Activated T-helper 1 cell treated with anti-CD3 and anti-CD28 coated beads, Interleukin-12 subunit alpha, Interleukin-12 subunit beta, Interleukin-2, Interleukin-4 antibody, amounts not matched to agents 30 ng/mL and 10 ng/mL and 1 ng/mL, durations not matched to agents 14 hours and 24 hours and 36 hours (primary cell): ENCODE measurements around the gene NTN1. TPM values are rescaled to one million over a fixed set of nuclear protein-coding genes. Genes with fewer than 3 reads are reported as not detected.
"Not testable (repeated sequence)": the region's sequence is repeated elsewhere in the genome, so short reads cannot be mapped to it uniquely, and the experiment has no call there.

Experiments
- DNase-seq: peaks from one replicate; pipeline ENCODE4 v3.0.0; 2021; ENCODE audit warnings: low spot score
- H3K27ac Mint-ChIP-seq: one replicate; pipeline ENCODE4 v1.8.0; 2021; ENCODE audit warnings: mild to moderate bottlenecking, mixed read lengths
- H3K27me3 Mint-ChIP-seq: one replicate; pipeline ENCODE4 v1.8.0; 2022; ENCODE audit warnings: mild to moderate bottlenecking, moderate library complexity, mixed read lengths; ENCODE audit not compliant: insufficient read depth
- H3K36me3 Mint-ChIP-seq: one replicate; pipeline ENCODE4 v1.8.0; 2021; ENCODE audit warnings: low read depth, mixed read lengths
- H3K4me1 Mint-ChIP-seq: one replicate; pipeline ENCODE4 v1.8.0; 2021; ENCODE audit warnings: low read depth, mixed read lengths
- H3K4me3 Mint-ChIP-seq: one replicate; pipeline ENCODE4 v1.8.0; 2021; ENCODE audit warnings: mild to moderate bottlenecking, moderate library complexity, mixed read lengths
- H3K9me3 Mint-ChIP-seq: one replicate; pipeline ENCODE4 v1.8.0; 2021; ENCODE audit warnings: mixed read lengths
- intact Hi-C: fragments of 100-400 bp; cut with micrococcal nuclease; formaldehyde crosslinking; loops from one replicate; pipeline ENCODE4 v1.15.1; 2024
- total RNA-seq: library from RNA; stranded (reverse); gene quantifications from 2 replicates; pipeline ENCODE4 v1.2.3, GENCODE V29; 2022

NTN1 gene
- total RNA-seq, 1 donor from 2014 or later, result 0.34 TPM

- intact Hi-C loops, result no loop called here
- H3K9me3 Mint-ChIP-seq, result no peaks in the 10 kb centered on the region
- no peak overlapping the region for H3K4me3 Mint-ChIP-seq
- H3K27ac Mint-ChIP-seq, result no peak overlapping the region
- peaks cover 1% of the 10 kb centered on the region for H3K27me3 Mint-ChIP-seq
- no peaks in the 10 kb centered on the region for H3K4me1 Mint-ChIP-seq
- H3K36me3 Mint-ChIP-seq, result no peaks in the 10 kb centered on the region
- no peak for DNase-seq
Observed at GRCh38 chr17:9132944-9133610, 111.8 kb downstream of the NTN1 start.

GRCh38 chr17:9138161-9138717 is 116.9 kb downstream of the NTN1 start:
- H3K9me3 Mint-ChIP-seq, result no peaks in the 10 kb centered on the region
- H3K4me3 Mint-ChIP-seq, result no peak overlapping the region
- H3K27me3 Mint-ChIP-seq, result peaks cover 1% of the 10 kb centered on the region
- H3K27ac Mint-ChIP-seq, result no peak overlapping the region
- no peaks in the 10 kb centered on the region for H3K4me1 Mint-ChIP-seq
- H3K36me3 Mint-ChIP-seq, result no peaks in the 10 kb centered on the region
- DNase-seq, result no peak
- intact Hi-C loops, result no loop called here

DNA sequence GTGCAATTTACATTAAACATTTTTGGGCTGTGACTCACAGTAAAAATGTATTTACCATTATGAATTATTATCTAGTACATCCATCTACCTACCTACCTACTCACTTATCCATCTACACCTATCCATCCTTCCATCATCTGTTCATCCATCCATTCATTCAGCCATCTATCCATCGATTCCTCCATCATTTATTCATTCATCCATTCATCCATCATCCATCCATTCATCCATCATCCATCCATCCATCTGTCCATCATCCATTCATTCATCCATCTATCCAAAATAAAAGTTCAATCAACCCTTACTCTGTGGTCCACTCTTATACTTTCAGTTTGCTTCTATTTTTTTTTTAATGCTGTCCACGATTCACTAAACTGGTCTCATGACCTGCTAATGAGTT is 118.4 kb downstream of the NTN1 start:
- intact Hi-C loops, result no loop called here
- no peak overlapping the region for H3K4me3 Mint-ChIP-seq
- no peaks in the 10 kb centered on the region for H3K4me1 Mint-ChIP-seq
- no peak overlapping the region for H3K27ac Mint-ChIP-seq
- H3K36me3 Mint-ChIP-seq, result no peaks in the 10 kb centered on the region
- no peak for DNase-seq
- H3K9me3 Mint-ChIP-seq, result no peaks in the 10 kb centered on the region
- H3K27me3 Mint-ChIP-seq, result peaks cover 1% of the 10 kb centered on the region

GRCh38 chr17:9140550-9141424 is 119.5 kb downstream of the NTN1 start:
- Mint-ChIP-seq H3K36me3 (no peaks in the 10 kb centered on the region), H3K27ac (no peak overlapping the region), H3K27me3 (no peaks in the 10 kb centered on the region), H3K9me3 (no peaks in the 10 kb centered on the region), H3K4me1 (no peaks in the 10 kb centered on the region), H3K4me3 (no peak overlapping the region)
- intact Hi-C loops, result no loop called here
- no peak for DNase-seq

GRCh38 chr17:9141425-9141753 is 120.1 kb downstream of the NTN1 start:
- Mint-ChIP-seq H3K27me3 (no peaks in the 10 kb centered on the region), H3K9me3 (no peaks in the 10 kb centered on the region), H3K36me3 (no peaks in the 10 kb centered on the region), H3K4me3 (no peak overlapping the region), H3K4me1 (no peaks in the 10 kb centered on the region), H3K27ac (no peak overlapping the region)
- intact Hi-C loops, result no loop called here
- DNase-seq, result no peak

DNA sequence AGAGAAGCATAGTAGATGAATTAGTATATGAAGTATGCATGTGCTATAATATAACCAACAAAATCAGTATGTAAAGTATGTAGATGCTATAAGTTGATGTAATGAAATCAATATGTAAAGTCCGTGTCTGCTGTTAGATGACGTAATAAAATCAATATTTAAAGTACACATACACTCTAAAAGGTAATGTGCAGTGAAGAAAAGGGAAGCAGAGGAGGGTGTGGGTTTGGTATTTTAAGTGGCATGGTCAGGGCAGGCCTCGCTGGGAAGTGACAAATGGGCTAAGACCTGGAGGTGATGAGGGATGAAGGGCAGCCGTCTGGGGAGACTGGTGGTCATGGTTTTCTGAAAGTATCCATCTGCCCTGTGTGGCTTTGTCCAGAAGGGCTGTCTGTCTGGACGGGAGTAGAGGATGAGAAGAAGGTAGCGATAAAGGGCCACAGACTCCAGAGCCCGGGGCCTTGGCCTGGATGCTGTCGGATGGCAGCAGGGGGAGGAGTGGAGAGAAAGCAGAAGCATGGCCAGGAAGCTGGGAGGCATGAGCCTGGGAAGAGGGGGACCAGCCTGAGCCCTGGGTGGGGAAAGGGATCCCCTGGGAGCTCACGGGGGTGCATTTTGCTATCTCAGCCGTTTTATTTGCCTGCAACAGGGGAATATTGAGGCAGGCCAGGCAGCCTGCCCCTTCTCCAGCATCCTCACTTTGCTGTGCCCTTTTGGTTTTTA is 121.6 kb downstream of the NTN1 start:
- no peak for DNase-seq
- no peaks in the 10 kb centered on the region for H3K36me3 Mint-ChIP-seq
- H3K27ac Mint-ChIP-seq, result no peak overlapping the region
- H3K9me3 Mint-ChIP-seq, result no peaks in the 10 kb centered on the region
- intact Hi-C loops, result no loop called here
- no peaks in the 10 kb centered on the region for H3K4me1 Mint-ChIP-seq
- H3K4me3 Mint-ChIP-seq, result no peak overlapping the region
- no peaks in the 10 kb centered on the region for H3K27me3 Mint-ChIP-seq

DNA sequence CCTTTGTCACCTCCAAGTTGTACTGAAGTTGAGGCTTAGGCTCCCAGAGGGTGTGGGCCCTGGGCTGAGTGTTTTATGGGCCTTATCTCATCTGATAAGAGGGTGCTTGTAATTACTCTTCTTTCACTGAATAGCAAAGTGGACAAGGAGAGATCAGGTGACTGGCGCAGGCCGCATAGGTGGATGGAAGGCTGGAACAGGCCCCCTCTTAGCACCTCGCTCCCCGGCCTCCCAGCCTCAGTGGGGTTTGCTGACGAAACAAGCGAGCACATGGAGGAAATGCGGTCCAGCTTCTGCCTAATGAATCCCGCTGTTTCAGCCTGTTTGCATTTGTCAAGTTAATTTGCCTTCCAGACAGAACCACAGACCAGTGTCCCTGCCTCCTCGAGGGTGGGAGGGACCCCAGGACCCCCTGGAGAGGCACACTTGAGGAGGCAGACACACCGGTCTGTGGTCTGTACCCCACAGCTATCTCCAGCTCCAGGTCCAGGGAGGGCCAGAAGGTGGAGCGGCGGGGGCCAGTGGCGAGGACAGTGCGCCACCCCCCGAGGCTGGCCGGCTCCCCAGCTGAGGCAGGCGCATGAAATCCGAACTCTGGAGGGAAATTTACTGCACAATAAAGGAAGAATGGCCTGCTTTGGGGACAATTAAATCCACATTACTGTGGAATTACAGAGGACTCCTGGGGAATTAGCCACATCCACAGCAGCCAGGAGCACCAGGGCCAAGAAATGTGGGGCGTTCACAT is 123.4 kb downstream of the NTN1 start:
- peaks cover 6% of the 10 kb centered on the region for H3K27me3 Mint-ChIP-seq
- H3K27ac Mint-ChIP-seq, result no peak overlapping the region
- H3K36me3 Mint-ChIP-seq, result no peaks in the 10 kb centered on the region
- no peaks in the 10 kb centered on the region for H3K9me3 Mint-ChIP-seq
- no peaks in the 10 kb centered on the region for H3K4me1 Mint-ChIP-seq
- H3K4me3 Mint-ChIP-seq, result no peak overlapping the region
- intact Hi-C loops, result no loop called here
- DNase-seq, result no peak

- no peak for DNase-seq
- Mint-ChIP-seq H3K4me3 (no peak overlapping the region), H3K27me3 (peaks cover 8% of the 10 kb centered on the region)
Observed at GRCh38 chr17:9146064-9146463, 124.8 kb downstream of the NTN1 start.

DNA sequence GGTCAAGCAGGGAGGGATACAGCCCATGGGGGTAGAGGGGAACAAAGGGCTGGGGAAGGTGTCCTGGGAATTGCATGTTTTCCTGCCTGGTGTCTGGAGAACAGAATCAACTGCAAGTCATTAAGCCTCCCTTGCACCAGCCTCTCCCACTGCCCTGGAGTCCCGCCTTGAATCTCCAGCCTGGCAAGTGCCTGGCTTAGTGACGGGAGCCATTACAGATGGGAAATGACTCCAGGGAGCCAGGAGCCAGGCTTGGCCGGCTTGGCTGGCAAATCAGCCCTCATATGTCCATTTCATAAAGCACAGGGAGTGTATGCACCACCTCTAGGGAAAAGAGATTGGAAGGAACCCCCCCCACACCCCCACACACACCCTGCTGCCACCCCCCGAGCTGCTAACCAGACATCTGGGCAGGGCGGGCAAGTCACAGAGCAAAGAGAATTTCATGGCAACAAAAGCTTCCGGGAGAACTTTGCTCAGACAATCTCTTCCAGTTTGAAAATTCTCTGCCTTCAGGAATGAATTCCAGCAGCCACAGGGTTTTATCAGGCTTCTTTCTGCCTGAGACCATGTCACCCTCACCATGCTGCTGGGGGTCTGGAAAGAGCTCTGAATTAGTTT is 127.7 kb downstream of the NTN1 start:
- DNase-seq, result no peak
- no peaks in the 10 kb centered on the region for H3K4me1 Mint-ChIP-seq

More at GRCh38 chr17:9146064-9146463, 124.8 kb downstream of the NTN1 start:
- Mint-ChIP-seq H3K36me3 (no peaks in the 10 kb centered on the region), H3K9me3 (no peaks in the 10 kb centered on the region), H3K27ac (no peak overlapping the region), H3K4me1 (no peaks in the 10 kb centered on the region)
- intact Hi-C loops, result no loop called here

GRCh38 chr17:9150446-9151090 is 129.3 kb downstream of the NTN1 start:
- Mint-ChIP-seq H3K27me3 (peaks cover 12% of the 10 kb centered on the region), H3K27ac (no peak overlapping the region), H3K4me3 (no peak overlapping the region), H3K4me1 (no peaks in the 10 kb centered on the region), H3K9me3 (no peaks in the 10 kb centered on the region), H3K36me3 (no peaks in the 10 kb centered on the region)
- no peak for DNase-seq
- intact Hi-C loops, result no loop called here

More for the DNA sequence above, 127.7 kb downstream of the NTN1 start:
- intact Hi-C loops, result no loop called here
- no peaks in the 10 kb centered on the region for H3K9me3 Mint-ChIP-seq
- H3K4me3 Mint-ChIP-seq, result no peak overlapping the region
- no peak overlapping the region for H3K27ac Mint-ChIP-seq
- peaks cover 8% of the 10 kb centered on the region for H3K27me3 Mint-ChIP-seq
- H3K36me3 Mint-ChIP-seq, result no peaks in the 10 kb centered on the region

DNA sequence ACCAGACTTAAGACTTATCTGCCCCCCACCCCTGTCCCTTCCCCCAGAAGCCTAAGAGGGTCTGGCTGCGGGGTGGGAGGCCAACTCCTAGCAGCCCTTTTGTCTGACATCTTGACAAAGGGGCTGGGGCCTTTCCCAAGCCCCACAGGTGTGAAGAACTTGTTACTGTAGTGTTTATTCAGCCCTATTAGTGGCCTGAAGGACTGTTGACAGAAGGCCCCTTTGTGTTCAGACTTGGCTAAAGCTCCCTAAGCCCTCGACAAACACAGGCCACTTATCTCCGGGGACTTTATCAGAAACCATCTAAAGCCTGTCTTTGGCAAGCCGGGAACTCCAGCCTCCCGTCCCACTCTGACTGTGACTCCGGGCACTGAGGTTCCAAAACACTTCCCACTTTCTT is 129.8 kb downstream of the NTN1 start:
- no peak overlapping the region for H3K27ac Mint-ChIP-seq
- H3K27me3 Mint-ChIP-seq, result peaks cover 12% of the 10 kb centered on the region
- no peak overlapping the region for H3K4me3 Mint-ChIP-seq
- intact Hi-C loops, result no loop called here
- no peaks in the 10 kb centered on the region for H3K36me3 Mint-ChIP-seq
- no peak for DNase-seq
- no peaks in the 10 kb centered on the region for H3K9me3 Mint-ChIP-seq
- no peaks in the 10 kb centered on the region for H3K4me1 Mint-ChIP-seq

DNA sequence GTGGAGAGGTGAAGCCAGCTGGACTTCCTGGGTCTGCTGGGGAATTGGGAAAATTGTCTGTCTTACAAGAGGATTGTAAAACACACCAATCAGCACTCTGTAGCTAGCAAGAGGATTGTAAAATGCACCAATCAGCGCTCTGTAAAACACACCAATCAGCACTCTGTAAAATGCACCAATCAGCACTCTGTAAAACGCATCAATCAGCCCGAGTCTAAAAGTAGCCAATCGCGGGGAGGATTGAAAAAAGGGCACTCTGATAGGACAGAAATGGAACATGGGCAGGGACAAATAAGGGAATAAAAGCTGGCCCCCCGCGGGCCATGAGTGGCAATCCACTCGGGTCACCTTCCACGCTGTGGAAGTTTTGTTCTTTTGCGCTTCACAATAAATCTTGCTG is 130.4 kb downstream of the NTN1 start:
- H3K4me3 Mint-ChIP-seq, intact Hi-C loops, H3K9me3 Mint-ChIP-seq, DNase-seq, H3K4me1 Mint-ChIP-seq, H3K27ac Mint-ChIP-seq, H3K36me3 Mint-ChIP-seq: not testable (repeated sequence)
- peaks cover 12% of the 10 kb centered on the region for H3K27me3 Mint-ChIP-seq
